GM15510 (cell line): ENCODE measurements around the gene TP63.

Experiments used
- POLR2A ChIP-seq: IDR thresholded peaks from 3 replicates; pipeline ENCODE4 v1.6.1; 2011; ENCODE audit warnings: borderline replicate concordance; ENCODE audit not compliant: insufficient read length; ENCODE audit errors: extremely low read depth

Gene TP63

DNA sequence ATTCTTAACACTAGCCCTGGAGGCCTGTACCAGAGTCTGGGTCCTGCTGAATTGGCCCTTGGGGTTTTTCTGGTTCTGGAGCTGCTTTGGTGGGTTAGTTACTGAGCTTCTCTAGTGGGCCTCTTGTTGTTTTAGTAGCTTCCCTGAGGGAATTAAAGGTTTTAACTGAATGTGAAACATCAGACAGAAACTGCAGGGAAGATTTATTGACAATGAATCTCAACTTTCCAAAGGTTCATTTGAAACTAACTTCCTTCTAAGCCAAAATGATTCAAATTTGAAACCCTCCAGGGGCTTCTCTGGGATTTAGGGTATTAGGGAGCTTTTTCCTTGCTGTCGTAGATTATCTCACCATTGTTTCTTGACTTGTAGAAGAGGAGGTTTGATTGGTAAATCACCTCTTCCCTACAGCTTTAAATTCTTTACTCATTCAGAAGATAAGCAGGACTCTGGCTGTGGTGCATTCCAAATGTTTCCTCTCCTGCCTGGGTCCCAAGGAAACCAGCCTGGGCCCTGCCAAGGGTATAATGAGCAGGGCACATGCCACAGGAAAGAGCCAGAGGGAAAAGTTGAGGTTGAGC is 71.0 kb downstream of the TP63 start:
- TF ChIP-seq POLR2A = no peak

GRCh38 chr3:189703865-189704264 is 72.7 kb downstream of the TP63 start:
- no peak for TF ChIP-seq POLR2A

GRCh38 chr3:189708375-189708774 is 77.2 kb downstream of the TP63 start:
- no peak for TF ChIP-seq POLR2A

DNA sequence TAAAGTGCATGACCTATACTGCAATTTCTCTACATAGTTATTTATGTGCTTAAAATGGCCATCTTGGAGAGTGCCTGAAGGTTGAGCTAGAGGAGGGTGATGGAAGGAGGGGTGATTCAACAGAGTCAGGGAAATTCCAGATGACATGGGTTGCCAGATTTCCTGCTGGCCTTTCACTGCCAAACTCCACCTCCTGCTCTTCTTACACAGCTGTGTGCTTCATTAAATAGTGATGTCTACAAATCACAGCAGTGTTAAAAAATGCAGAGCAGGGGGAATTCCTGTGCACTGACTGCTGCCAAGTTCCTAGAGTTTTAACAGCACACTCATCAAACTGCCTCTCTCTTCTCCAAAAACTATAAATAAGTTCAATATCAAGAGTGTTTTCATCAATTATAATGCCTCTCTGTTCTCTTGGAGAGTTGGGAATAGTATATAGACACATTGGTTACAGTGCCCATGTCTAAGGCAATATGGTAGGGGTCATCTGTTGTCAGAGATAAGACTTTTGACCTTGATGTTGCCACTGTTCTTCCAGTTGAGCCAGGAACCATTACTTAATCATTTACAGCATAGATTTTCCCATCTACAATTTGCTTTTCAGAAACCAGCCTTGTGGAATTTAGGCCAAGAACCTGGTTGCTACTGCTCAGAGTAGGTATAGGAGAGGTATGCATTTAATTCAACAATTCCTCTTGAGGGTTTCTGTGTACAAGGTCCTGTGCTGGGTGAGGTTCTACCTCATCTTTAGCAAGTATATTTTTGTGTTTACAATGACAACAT is 79.6 kb downstream of the TP63 start:
- no peak for TF ChIP-seq POLR2A

DNA sequence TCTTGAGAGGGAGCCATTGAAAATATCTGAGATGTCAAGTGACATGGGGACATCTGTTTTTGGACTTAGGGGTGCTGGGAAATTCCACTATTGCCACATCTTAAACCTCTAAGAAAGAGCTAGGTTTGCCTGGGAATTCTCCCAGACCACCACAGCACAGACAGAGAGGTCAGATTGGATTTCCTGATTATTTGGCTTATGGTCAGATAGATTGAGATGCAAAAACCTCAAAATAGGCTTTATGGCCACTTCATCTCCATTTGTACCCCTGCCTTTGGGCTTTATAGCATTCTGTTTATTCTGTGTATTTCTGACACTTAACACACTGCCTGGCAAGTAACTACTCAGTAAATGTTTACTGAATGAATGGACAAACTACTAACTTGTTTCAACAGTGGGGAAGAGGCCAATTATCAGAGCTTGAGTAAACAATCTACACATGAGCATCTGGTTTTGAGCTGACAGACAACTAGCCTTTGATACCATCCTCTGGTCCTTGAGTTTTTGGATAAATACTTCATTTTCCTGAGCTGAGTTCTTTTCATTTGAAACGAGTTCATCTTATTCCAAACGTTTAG is 81.8 kb downstream of the TP63 start:
- TF ChIP-seq POLR2A = no peak

DNA sequence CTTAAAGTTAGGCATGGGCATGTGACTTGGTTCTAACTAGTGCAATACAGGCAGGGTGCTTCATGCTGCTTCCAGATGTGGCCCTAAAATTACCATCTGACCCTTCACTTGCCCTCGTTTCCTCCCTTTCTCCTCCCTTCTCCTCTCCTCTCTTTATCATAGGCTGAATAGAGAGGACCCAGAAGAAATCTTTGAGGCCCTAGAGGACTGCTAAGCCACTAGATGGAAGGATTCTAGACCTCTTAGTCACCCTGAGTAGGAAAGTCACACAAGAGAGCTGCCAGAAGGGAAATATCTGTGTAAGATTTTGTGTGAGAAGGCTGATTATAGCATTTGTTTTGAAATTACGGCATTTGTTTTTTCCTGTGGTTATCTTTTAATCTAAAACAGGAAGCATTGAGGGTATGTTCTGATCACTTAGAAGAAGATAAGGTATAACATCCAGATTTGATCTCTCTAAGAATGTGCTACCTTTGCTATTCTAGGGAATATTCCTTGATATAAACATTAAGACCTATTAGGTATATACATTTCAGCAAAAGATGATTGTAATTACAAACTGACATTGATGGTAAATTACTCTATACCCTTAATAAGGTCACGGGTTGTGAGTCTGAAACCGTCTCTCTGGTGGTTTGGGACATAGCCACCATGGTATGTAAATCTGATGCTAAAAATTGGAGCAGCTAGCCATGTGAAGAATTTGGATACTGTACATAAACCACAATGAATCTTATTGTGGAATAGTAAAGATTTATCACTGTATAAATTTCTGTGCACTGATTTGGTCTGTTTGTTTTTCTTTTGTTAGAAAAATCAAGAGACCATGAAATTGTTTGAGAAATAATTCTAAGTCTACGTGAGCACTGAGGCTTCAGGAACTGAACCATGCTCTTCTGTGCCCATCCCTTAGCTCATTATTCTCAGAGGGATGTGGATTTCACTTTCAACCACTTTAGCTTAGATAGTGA is 84.1 kb downstream of the TP63 start:
- no peak for TF ChIP-seq POLR2A

GRCh38 chr3:189718215-189718614 is 87.0 kb downstream of the TP63 start:
- no peak for TF ChIP-seq POLR2A

GRCh38 chr3:189720736-189721417 is 89.7 kb downstream of the TP63 start:
- no peak for TF ChIP-seq POLR2A

DNA sequence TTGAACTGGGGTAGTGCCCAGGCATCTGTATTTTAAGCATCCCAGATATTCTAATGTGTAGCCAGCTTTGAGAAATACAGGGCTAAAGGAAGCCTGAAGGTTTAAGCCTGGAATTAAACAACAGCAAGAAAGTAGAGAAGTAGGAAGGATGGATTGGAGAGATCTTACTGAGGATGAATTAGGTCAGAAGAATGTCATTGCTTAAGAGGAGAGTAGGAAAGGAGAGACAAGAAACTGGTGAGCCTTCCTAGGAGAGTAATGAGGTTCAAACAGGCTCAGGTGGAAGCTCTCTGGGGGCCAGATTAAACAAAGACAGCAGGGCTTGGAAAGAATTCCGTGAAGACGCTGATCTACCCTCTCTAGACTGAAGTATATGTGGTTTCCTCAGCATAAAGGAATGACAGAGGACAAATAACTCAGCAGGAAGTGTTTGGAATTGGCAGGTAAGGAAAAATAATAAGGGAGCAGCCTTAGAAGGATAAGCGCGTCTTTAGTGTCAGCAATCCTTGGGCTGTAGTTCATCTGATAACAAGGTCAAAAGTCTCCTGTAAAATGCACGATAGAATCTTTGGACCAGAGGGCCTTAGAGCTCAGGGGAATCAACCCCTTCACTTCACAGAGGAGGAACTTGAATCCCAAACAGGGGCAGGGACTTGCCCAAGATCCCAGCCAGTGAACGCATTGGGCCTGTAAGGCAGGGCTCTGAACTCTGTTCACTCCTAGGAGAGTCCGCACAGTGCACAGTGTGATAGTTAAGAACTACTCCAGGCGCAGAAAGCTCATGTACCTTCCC is 90.9 kb downstream of the TP63 start:
- TF ChIP-seq POLR2A = no peak

GRCh38 chr3:189724356-189724755 is 93.2 kb downstream of the TP63 start:
- no peak for TF ChIP-seq POLR2A

DNA sequence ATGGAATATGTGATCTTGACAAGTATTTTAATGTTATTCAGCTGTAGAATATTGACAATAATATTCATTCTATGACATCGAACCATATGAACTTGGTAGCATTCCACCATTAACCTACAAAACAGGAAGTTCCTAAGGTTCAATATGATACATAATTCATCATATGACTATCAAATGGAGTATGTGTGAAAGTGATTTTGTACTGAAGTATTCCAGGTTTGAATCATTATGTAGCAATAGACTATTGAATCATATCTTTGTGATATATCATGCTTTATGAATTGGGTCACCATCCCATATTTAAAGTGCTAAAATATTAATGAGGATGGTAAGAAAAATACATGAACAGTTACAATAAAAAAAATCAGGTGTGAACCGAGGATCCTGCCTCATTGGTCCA is 95.1 kb downstream of the TP63 start:
- no peak for TF ChIP-seq POLR2A

GRCh38 chr3:189727158-189727557 is 96.0 kb downstream of the TP63 start:
- no peak for TF ChIP-seq POLR2A

- TF ChIP-seq POLR2A = no peak
Measured at GRCh38 chr3:189727898-189728297, 96.7 kb downstream of the TP63 start.
